Measurements from ENCODE around the gene NOS1. TPM values are rescaled to one million over a fixed set of nuclear protein-coding genes. Genes with fewer than 3 reads are reported as not detected.

NOS1 gene
- total and polyA plus RNA-seq, 3 experiments from 2014 or later, result not detected

GRCh38 chr12:117347588-117347987 lies 13.8 kb downstream of the NOS1 start:
- Mint-ChIP-seq H3K27me3 (peaks cover 3% of the 10 kb centered on the region in 2 donors), H3K4me3 (no peak overlapping the region), H3K36me3 (peaks cover 0 to 2% (median 0%) of the 10 kb centered on the region in 3 donors), H3K27ac (no peak overlapping the region), H3K4me1 (peaks cover 0 to 4% (median 0%) of the 10 kb centered on the region in 3 donors), H3K9me3 (peaks cover 0 to 3% (median under 1%) of the 10 kb centered on the region in 5 donors)
- H3K4me1 ChIP-seq (ENCODE audit: insufficient read depth, low read length), result no peaks in the 10 kb centered on the region
- no peaks in the 10 kb centered on the region for H3K36me3 ChIP-seq (ENCODE audit: insufficient read depth, low read length)
- no peaks in the 10 kb centered on the region for H3K9me3 ChIP-seq (ENCODE audit: low read length)
- ChIA-PET CTCF (no interaction called here), POLR2A (no interaction called here)
- H3K4me3 ChIP-seq (ENCODE audit: low read length), result no peak overlapping the region
- no peak for DNase-seq
- H3K27me3 ChIP-seq (ENCODE audit: insufficient read depth, low read length, poor library complexity, severe bottlenecking), result no peaks in the 10 kb centered on the region
- H3K27ac ChIP-seq (ENCODE audit: low read depth, low read length), result no peak overlapping the region

DNA sequence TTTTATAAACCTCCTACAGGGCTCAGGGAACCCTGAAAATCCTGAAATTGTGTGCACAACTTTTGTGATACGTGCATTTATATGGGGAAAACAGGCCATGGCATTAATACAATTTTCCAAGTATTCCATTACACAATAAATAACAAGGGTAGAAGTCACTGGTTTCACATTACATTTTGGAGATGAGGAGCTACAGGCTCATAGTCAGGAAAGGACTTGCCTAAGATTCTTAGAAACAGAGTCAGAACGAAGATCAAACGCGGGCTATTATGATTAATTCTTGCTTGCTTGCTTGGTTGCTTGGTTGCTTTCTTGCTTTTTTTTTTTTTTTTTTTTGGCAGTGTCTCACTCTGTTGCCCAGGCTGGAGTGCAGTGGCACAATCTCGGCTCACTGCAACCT lies 16.7 kb downstream of the NOS1 start:
- POLR2A ChIA-PET, result no interaction called here
- H3K9me3 Mint-ChIP-seq, result peaks cover 0 to 4% (median 2%) of the 10 kb centered on the region in 5 donors
- Histone ChIP-seq H3K4me1 (ENCODE audit: insufficient read depth, low read length) (no peaks in the 10 kb centered on the region), H3K27me3 (ENCODE audit: insufficient read depth, low read length, poor library complexity, severe bottlenecking) (no peaks in the 10 kb centered on the region), H3K9me3 (ENCODE audit: low read length) (no peaks in the 10 kb centered on the region), H3K36me3 (ENCODE audit: insufficient read depth, low read length) (no peaks in the 10 kb centered on the region), H3K4me3 (ENCODE audit: low read length) (no peak overlapping the region), H3K27ac (ENCODE audit: low read depth, low read length) (no peak overlapping the region)
- CTCF ChIA-PET, result no interaction called here
- H3K27me3 Mint-ChIP-seq, result peaks cover 3 to 7% of the 10 kb centered on the region in 2 donors
- H3K36me3 Mint-ChIP-seq, result peaks cover 0 to 2% (median 0%) of the 10 kb centered on the region in 3 donors
- no peak overlapping the region for H3K4me3 Mint-ChIP-seq
- no peak overlapping the region for H3K27ac Mint-ChIP-seq
- peaks cover 0 to 6% (median 0%) of the 10 kb centered on the region in 3 donors for H3K4me1 Mint-ChIP-seq
- no peak for DNase-seq

- ChIA-PET CTCF (no interaction called here), POLR2A (no interaction called here)
- no peaks in the 10 kb centered on the region for H3K9me3 ChIP-seq (ENCODE audit: low read length)
- H3K27me3 ChIP-seq (ENCODE audit: insufficient read depth, low read length, poor library complexity, severe bottlenecking), result no peaks in the 10 kb centered on the region
- H3K4me3 ChIP-seq (ENCODE audit: low read length), result no peak overlapping the region
- H3K27ac ChIP-seq (ENCODE audit: low read depth, low read length), result no peak overlapping the region
- H3K9me3 Mint-ChIP-seq, result peaks cover 0 to 4% (median 2%) of the 10 kb centered on the region in 5 donors
- peaks cover 0 to 6% (median 0%) of the 10 kb centered on the region in 3 donors for H3K4me1 Mint-ChIP-seq
- H3K36me3 ChIP-seq (ENCODE audit: insufficient read depth, low read length), result no peaks in the 10 kb centered on the region
- H3K27me3 Mint-ChIP-seq, result peaks cover 3 to 7% of the 10 kb centered on the region in 2 donors
- H3K4me3 Mint-ChIP-seq, result no peak overlapping the region
- H3K4me1 ChIP-seq (ENCODE audit: insufficient read depth, low read length), result no peaks in the 10 kb centered on the region
- no peak overlapping the region for H3K27ac Mint-ChIP-seq
- peaks cover 0 to 2% (median 0%) of the 10 kb centered on the region in 3 donors for H3K36me3 Mint-ChIP-seq
- no peak for DNase-seq
These were observed 17.6 kb downstream of the NOS1 start for GRCh38 chr12:117343849-117344248.

- H3K4me3 Mint-ChIP-seq, result no peak overlapping the region
- H3K4me1 Mint-ChIP-seq, result peaks cover 0 to 6% (median 0%) of the 10 kb centered on the region in 3 donors
- H3K27me3 Mint-ChIP-seq, result peaks cover 2 to 7% of the 10 kb centered on the region in 2 donors
- Histone ChIP-seq H3K4me1 (ENCODE audit: insufficient read depth, low read length) (no peaks in the 10 kb centered on the region), H3K4me3 (ENCODE audit: low read length) (no peak overlapping the region), H3K9me3 (ENCODE audit: low read length) (no peaks in the 10 kb centered on the region), H3K36me3 (ENCODE audit: insufficient read depth, low read length) (no peaks in the 10 kb centered on the region), H3K27me3 (ENCODE audit: insufficient read depth, low read length, poor library complexity, severe bottlenecking) (no peaks in the 10 kb centered on the region), H3K27ac (ENCODE audit: low read depth, low read length) (no peak overlapping the region)
- DNase-seq, result no peak
- ChIA-PET CTCF (no interaction called here), POLR2A (no interaction called here)
- peaks cover 0 to 2% (median 0%) of the 10 kb centered on the region in 3 donors for H3K36me3 Mint-ChIP-seq
- H3K9me3 Mint-ChIP-seq, result peaks cover 0 to 4% (median 2%) of the 10 kb centered on the region in 5 donors
- H3K27ac Mint-ChIP-seq, result no peak overlapping the region
These were observed 18.1 kb downstream of the NOS1 start for GRCh38 chr12:117343296-117343695.

- H3K27ac ChIP-seq (ENCODE audit: low read depth, low read length), result no peak overlapping the region
- no peaks in the 10 kb centered on the region for H3K4me1 ChIP-seq (ENCODE audit: insufficient read depth, low read length)
- no peaks in the 10 kb centered on the region for H3K9me3 ChIP-seq (ENCODE audit: low read length)
- no peak overlapping the region for H3K4me3 ChIP-seq (ENCODE audit: low read length)
- H3K36me3 ChIP-seq (ENCODE audit: insufficient read depth, low read length), result no peaks in the 10 kb centered on the region
- Mint-ChIP-seq H3K4me1 (peaks cover 0 to 6% (median 0%) of the 10 kb centered on the region in 3 donors), H3K9me3 (peaks cover 0 to 4% (median 2%) of the 10 kb centered on the region in 5 donors), H3K27ac (no peak overlapping the region), H3K4me3 (no peak overlapping the region), H3K36me3 (peaks cover 0 to 1% (median 0%) of the 10 kb centered on the region in 3 donors), H3K27me3 (peaks cover 2 to 7% of the 10 kb centered on the region in 2 donors)
- ChIA-PET POLR2A (no interaction called here), CTCF (no interaction called here)
- H3K27me3 ChIP-seq (ENCODE audit: insufficient read depth, low read length, poor library complexity, severe bottlenecking), result no peaks in the 10 kb centered on the region
- no peak for DNase-seq
These were observed 18.7 kb downstream of the NOS1 start for GRCh38 chr12:117342682-117343081.

DNA sequence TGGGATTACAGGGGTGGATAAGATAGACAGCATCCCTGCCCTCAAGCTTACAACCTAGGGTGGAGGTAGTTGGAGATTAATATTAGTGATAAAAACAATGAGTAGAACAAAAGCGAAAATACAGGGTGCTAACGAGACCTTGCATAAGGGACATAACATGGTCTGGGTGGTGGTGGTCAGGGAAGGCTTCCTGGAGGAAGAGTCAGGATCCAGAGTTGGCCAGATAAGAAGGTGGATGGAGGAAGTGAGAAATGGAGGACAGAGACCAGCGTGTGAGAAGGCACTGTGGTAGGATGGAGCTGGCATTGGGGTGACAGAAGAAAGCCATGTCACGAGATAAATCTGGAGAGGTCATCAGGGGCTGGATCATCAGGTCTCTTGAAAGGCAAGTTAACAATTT lies 19.2 kb downstream of the NOS1 start:
- ChIA-PET POLR2A (no interaction called here), CTCF (no interaction called here)
- Mint-ChIP-seq H3K4me1 (peaks cover 0 to 6% (median 0%) of the 10 kb centered on the region in 3 donors), H3K36me3 (no peaks in the 10 kb centered on the region), H3K9me3 (peaks cover 0 to 4% (median 2%) of the 10 kb centered on the region in 5 donors), H3K27ac (no peak overlapping the region), H3K4me3 (no peak overlapping the region), H3K27me3 (peaks cover 2 to 7% of the 10 kb centered on the region in 2 donors)
- DNase-seq, result no peak
- Histone ChIP-seq H3K4me3 (ENCODE audit: low read length) (no peak overlapping the region), H3K27me3 (ENCODE audit: insufficient read depth, low read length, poor library complexity, severe bottlenecking) (no peaks in the 10 kb centered on the region), H3K9me3 (ENCODE audit: low read length) (no peaks in the 10 kb centered on the region), H3K4me1 (ENCODE audit: insufficient read depth, low read length) (no peaks in the 10 kb centered on the region), H3K36me3 (ENCODE audit: insufficient read depth, low read length) (no peaks in the 10 kb centered on the region), H3K27ac (ENCODE audit: low read depth, low read length) (no peak overlapping the region)

- no peak overlapping the region for H3K27ac Mint-ChIP-seq
These were observed 22.3 kb downstream of the NOS1 start for GRCh38 chr12:117339104-117339503.

GRCh38 chr12:117334855-117335587 lies 26.4 kb downstream of the NOS1 start:
- H3K27ac ChIP-seq (ENCODE audit: low read depth, low read length), result no peak overlapping the region
- H3K27ac Mint-ChIP-seq, result no peak overlapping the region
- no peaks in the 10 kb centered on the region for H3K9me3 ChIP-seq (ENCODE audit: low read length)
- DNase-seq, result no peak
- H3K27me3 Mint-ChIP-seq, result peaks cover 6 to 31% of the 10 kb centered on the region in 2 donors
- no peaks in the 10 kb centered on the region for H3K4me1 Mint-ChIP-seq
- H3K4me3 Mint-ChIP-seq, result no peak overlapping the region
- no peaks in the 10 kb centered on the region for H3K4me1 ChIP-seq (ENCODE audit: insufficient read depth, low read length)
- CTCF ChIA-PET, result no interaction called here
- H3K4me3 ChIP-seq (ENCODE audit: low read length), result no peak overlapping the region
- peaks cover 4% of the 10 kb centered on the region for H3K27me3 ChIP-seq (ENCODE audit: insufficient read depth, low read length, poor library complexity, severe bottlenecking)
- H3K36me3 ChIP-seq (ENCODE audit: insufficient read depth, low read length), result no peaks in the 10 kb centered on the region
- POLR2A ChIA-PET, result no interaction called here
- H3K36me3 Mint-ChIP-seq, result no peaks in the 10 kb centered on the region
- H3K9me3 Mint-ChIP-seq, result peaks cover 0 to 3% (median 0%) of the 10 kb centered on the region in 5 donors

More at GRCh38 chr12:117339104-117339503, 22.3 kb downstream of the NOS1 start:
- Mint-ChIP-seq H3K36me3 (no peaks in the 10 kb centered on the region), H3K4me1 (peaks cover 0 to 6% (median 0%) of the 10 kb centered on the region in 3 donors), H3K27me3 (peaks cover 2 to 18% of the 10 kb centered on the region in 2 donors), H3K4me3 (no peak overlapping the region), H3K9me3 (peaks cover 0 to 4% (median 2%) of the 10 kb centered on the region in 5 donors)
- Histone ChIP-seq H3K27ac (ENCODE audit: low read depth, low read length) (no peak overlapping the region), H3K9me3 (ENCODE audit: low read length) (no peaks in the 10 kb centered on the region), H3K27me3 (ENCODE audit: insufficient read depth, low read length, poor library complexity, severe bottlenecking) (no peaks in the 10 kb centered on the region), H3K36me3 (ENCODE audit: insufficient read depth, low read length) (no peaks in the 10 kb centered on the region), H3K4me3 (ENCODE audit: low read length) (no peak overlapping the region), H3K4me1 (ENCODE audit: insufficient read depth, low read length) (no peaks in the 10 kb centered on the region)
- POLR2A ChIA-PET, result no interaction called here
- no peak for DNase-seq
- CTCF ChIA-PET, result no interaction called here
